Esophagus muscularis mucosa (tissue), 4 donors: Measurements from ENCODE around the gene SLC9A1.

Experiments
- EP300 ChIP-seq: sonication (generic); formaldehyde crosslinking; IDR thresholded peaks from one replicate; pipeline ENCODE4 v1.6.1; 2017; ENCODE audit warnings: antibody characterized with exemption
- POLR2A ChIP-seq: fragments of 450-650 bp; IDR thresholded peaks from one replicate; pipeline ENCODE4 v1.6.1; 2017; ENCODE audit warnings: antibody characterized with exemption, moderate library complexity, mild to moderate bottlenecking, low read depth
- TF ChIP-seq, protein P1 (sequence below), 3 experiments: fragments of 200-600 bp in 2 of 3; fragments of 450-650 bp in 1 of 3; sonication (generic) in 2 of 3; IDR thresholded peaks; one replicate each; pipeline ENCODE4 v1.5.1; 2017 to 2019; ENCODE audit warnings: antibody characterized with exemption in 3 of 3, mild to moderate bottlenecking in 2 of 3, moderate library complexity in 1 of 3

DNA sequence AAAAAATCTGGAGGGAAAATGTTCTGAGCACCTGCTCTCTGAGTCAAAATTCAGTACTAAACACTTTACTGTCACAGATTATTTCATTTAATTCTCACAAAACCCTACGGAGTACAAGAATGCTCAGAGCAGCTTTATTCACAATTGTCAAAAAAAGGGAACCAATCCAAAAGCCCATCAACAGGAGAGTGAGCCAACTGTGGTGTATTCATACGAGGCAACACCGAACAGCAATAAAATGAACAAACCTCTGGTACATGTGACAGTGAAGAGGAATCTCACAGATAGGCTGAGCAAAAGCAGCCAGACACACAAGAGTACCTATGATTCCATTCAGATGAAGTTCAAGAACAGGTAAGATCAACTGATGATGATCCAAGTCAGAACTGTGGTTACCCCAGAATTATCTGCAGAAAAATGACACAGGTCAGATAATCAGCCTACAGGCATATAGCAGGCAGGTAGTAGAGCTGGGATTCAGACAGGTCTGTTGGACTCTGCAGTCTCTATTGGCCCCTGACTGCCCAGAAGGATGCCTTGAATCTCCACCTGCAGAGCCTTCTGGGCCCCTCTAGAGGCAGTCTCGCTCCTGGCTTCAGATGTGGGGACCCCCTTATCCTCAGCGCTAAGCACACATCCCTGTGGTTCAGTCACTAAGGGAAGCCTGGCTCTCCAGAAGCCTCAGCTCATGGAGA lies 19.2 kb downstream of the SLC9A1 start:
- TF ChIP-seq, protein P1, sequence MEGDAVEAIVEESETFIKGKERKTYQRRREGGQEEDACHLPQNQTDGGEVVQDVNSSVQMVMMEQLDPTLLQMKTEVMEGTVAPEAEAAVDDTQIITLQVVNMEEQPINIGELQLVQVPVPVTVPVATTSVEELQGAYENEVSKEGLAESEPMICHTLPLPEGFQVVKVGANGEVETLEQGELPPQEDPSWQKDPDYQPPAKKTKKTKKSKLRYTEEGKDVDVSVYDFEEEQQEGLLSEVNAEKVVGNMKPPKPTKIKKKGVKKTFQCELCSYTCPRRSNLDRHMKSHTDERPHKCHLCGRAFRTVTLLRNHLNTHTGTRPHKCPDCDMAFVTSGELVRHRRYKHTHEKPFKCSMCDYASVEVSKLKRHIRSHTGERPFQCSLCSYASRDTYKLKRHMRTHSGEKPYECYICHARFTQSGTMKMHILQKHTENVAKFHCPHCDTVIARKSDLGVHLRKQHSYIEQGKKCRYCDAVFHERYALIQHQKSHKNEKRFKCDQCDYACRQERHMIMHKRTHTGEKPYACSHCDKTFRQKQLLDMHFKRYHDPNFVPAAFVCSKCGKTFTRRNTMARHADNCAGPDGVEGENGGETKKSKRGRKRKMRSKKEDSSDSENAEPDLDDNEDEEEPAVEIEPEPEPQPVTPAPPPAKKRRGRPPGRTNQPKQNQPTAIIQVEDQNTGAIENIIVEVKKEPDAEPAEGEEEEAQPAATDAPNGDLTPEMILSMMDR (IDR thresholded peaks at IDR 0.05): no peak
- no peak for TF ChIP-seq POLR2A
- no peak for TF ChIP-seq EP300
